ENCODE results near the gene TAF11L8. TPM values are rescaled to one million over a fixed set of nuclear protein-coding genes. Genes with fewer than 3 reads are reported as not detected.
"Not testable (repeated sequence)": the region's sequence is repeated elsewhere in the genome, so short reads cannot be mapped to it uniquely, and the experiment has no call there.

Gene TAF11L8
- total RNA-seq (not detected), polyA plus RNA-seq (not detected)
- long read RNA-seq, donor 1, result 0 reads
- long read RNA-seq, donor 2, result 0 reads
- long read RNA-seq, donor 3, result 0 reads
- long read RNA-seq, donor 4, result 0 reads
- long read RNA-seq, donor 5, result 0 reads
- long read RNA-seq, donor 6, result 0 reads
- long read RNA-seq, donor 7, result 0 reads
- long read RNA-seq, donor 8, result 0 reads
- long read RNA-seq, donor 9, result 0 reads
- long read RNA-seq, donor 10, result 0 reads

DNA sequence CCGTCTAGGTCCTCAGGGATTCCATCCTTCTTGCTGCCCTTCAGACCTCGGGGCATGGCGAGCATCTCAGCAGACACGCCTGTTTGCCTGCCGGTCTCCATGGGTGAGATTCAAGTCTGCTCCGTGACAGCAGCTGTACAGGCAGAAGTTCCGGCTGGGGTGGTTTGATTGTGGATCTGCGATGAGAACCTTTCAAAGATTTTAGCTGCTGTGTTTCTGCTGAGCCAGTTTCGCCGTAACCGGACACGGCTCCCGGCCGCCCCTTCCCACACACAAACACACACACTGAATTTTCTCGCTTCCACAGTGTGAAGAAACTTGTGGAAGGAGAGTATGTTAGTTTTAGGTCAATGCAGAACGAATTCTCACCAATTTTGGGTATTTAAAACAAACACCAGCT is at the start of gene TAF11L8:
TSS of gene TAF11L8 (minus strand) at position 101 of the 400 bp plus-strand sequence.
- H3K4me1 ChIP-seq (ENCODE audit: control insufficient read depth in 2 of 2, insufficient read depth in 2 of 2, low read length in 2 of 2); H3K27me3 ChIP-seq (ENCODE audit: control insufficient read depth in 2 of 2, insufficient read depth in 1 of 2, low read length in 1 of 2); H3K27ac ChIP-seq (ENCODE audit: low read depth in 1 of 2, low read length in 1 of 2); H3K36me3 ChIP-seq (ENCODE audit: control insufficient read depth in 2 of 2, insufficient read depth in 2 of 2, low read length in 1 of 2); H3K4me3 ChIP-seq (ENCODE audit: low read length in 2 of 2); DNase-seq (ENCODE audit: low read depth in 6 of 9, low spot score in 9 of 9); H3K9me3 ChIP-seq (ENCODE audit: control insufficient read depth in 2 of 2, insufficient read depth in 1 of 2, low read length in 1 of 2): not testable (repeated sequence)
- no CpG with 5 or more reads among the region's 16 CpGs for WGBS

- H3K4me1 ChIP-seq (ENCODE audit: control insufficient read depth in 2 of 2, insufficient read depth in 2 of 2, low read length in 2 of 2), result no peaks in the 10 kb centered on the region
- no peaks in the 10 kb centered on the region for H3K27me3 ChIP-seq (ENCODE audit: control insufficient read depth in 2 of 2, insufficient read depth in 1 of 2, low read length in 1 of 2)
- WGBS, result 94% methylated on average over 5 of the region's 5 CpGs
- H3K9me3 ChIP-seq (ENCODE audit: control insufficient read depth in 2 of 2, insufficient read depth in 1 of 2, low read length in 1 of 2), result no peaks in the 10 kb centered on the region
- H3K27ac ChIP-seq (ENCODE audit: low read depth in 1 of 2, low read length in 1 of 2), result no peak within 1 kb of the TSS
- H3K36me3 ChIP-seq (ENCODE audit: control insufficient read depth in 2 of 2, insufficient read depth in 2 of 2, low read length in 1 of 2), result no peaks in the 10 kb centered on the region
- no peak within 1 kb of the TSS for H3K4me3 ChIP-seq (ENCODE audit: low read length in 2 of 2)
- no peak for DNase-seq (ENCODE audit: low read depth in 6 of 9, low spot score in 9 of 9)
Measured at GRCh38 chr5:17634160-17634559, 43.4 kb upstream of the TAF11L8 start, which contains the start of gene TAF11L14. Gene TAF11L14 (plus strand): TSS chr5:17634460.

DNA sequence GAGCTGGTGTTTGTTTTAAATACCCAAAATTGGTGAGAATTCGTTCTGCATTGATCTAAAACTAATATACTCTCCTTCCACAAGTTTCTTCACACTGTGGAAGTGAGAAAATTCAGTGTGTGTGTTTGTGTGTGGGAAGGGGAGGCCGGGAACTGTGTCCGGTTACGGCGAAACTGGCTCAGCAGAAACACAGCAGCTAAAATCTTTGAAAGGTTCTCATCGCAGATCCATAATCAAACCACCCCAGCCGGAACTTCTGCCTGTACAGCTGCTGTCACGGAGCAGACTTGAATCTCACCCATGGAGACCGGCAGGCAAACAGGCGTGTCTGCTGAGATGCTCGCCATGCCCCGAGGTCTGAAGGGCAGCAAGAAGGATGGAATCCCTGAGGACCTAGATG is 41.0 kb upstream of the TAF11L8 start, which contains the start of gene TAF11L13:
TSS of gene TAF11L13 (plus strand) at position 301 of the 400 bp plus-strand sequence.
- WGBS, result 81% methylated on average over 9 of the region's 12 CpGs
- H3K27ac ChIP-seq (ENCODE audit: low read depth in 1 of 2, low read length in 1 of 2); H3K4me1 ChIP-seq (ENCODE audit: control insufficient read depth in 2 of 2, insufficient read depth in 2 of 2, low read length in 2 of 2); H3K9me3 ChIP-seq (ENCODE audit: control insufficient read depth in 2 of 2, insufficient read depth in 1 of 2, low read length in 1 of 2); H3K27me3 ChIP-seq (ENCODE audit: control insufficient read depth in 2 of 2, insufficient read depth in 1 of 2, low read length in 1 of 2); H3K4me3 ChIP-seq (ENCODE audit: low read length in 2 of 2); DNase-seq (ENCODE audit: low read depth in 6 of 9, low spot score in 9 of 9); H3K36me3 ChIP-seq (ENCODE audit: control insufficient read depth in 2 of 2, insufficient read depth in 2 of 2, low read length in 1 of 2): not testable (repeated sequence)

DNA sequence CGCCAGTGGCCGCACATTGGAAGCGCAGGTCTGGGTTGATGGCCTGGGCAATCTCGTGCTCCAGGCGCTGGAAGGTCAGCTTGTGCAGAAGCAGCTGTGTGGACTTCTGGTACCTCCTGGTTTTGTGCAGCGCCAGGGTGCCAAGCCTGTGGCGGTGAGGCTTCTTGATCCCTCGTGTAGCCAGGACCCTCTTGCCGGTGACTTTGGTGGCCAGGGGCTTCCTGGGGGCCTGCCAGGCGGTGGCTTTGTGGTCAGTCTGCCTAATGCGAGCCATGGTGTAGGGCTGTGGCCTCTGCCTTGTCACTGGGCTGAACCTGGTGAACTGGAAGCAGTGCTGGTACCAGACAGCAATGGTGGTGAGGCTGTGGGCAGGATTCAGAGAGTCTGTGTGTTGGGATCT is 34.9 kb upstream of the TAF11L8 start:
- H3K4me3 ChIP-seq (ENCODE audit: low read length in 2 of 2), result no peak overlapping the region
- H3K27ac ChIP-seq (ENCODE audit: low read depth in 1 of 2, low read length in 1 of 2), result no peak overlapping the region
- H3K36me3 ChIP-seq (ENCODE audit: control insufficient read depth in 2 of 2, insufficient read depth in 2 of 2, low read length in 1 of 2), result no peaks in the 10 kb centered on the region
- peaks cover 1 to 12% of the 10 kb centered on the region in 2 donors for H3K9me3 ChIP-seq (ENCODE audit: control insufficient read depth in 2 of 2, insufficient read depth in 1 of 2, low read length in 1 of 2)
- no peaks in the 10 kb centered on the region for H3K27me3 ChIP-seq (ENCODE audit: control insufficient read depth in 2 of 2, insufficient read depth in 1 of 2, low read length in 1 of 2)
- H3K4me1 ChIP-seq (ENCODE audit: control insufficient read depth in 2 of 2, insufficient read depth in 2 of 2, low read length in 2 of 2), result no peaks in the 10 kb centered on the region
- DNase-seq (ENCODE audit: low read depth in 6 of 9, low spot score in 9 of 9), result no peak
- 97% methylated on average over 11 of the region's 11 CpGs for WGBS

DNA sequence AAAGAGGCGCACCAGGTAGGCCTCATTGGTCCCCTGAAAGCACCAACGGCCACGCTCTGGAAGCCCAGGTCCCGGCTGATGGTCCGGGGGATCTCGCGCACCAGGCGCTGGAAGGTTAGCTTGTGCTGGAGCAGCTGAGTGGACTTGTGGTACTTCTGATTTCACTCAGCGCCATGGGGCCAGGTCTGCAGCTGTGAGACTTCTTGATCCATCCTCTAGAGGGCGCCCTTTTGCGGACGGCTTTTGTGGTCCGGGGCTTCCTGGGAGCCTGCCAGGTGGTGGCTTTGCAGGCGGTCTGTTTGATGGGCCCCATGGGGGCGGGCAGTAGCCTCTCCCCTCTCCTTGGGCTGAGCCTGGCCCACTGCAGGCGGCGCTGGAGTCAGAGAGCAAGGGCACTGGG is 29.9 kb upstream of the TAF11L8 start:
- no peak overlapping the region for H3K4me3 ChIP-seq (ENCODE audit: low read length in 2 of 2)
- no peak for DNase-seq (ENCODE audit: low read depth in 6 of 9, low spot score in 9 of 9)
- WGBS, result 94% methylated on average over 17 of the region's 17 CpGs
- H3K27me3 ChIP-seq (ENCODE audit: control insufficient read depth in 2 of 2, insufficient read depth in 1 of 2, low read length in 1 of 2), result no peaks in the 10 kb centered on the region
- H3K4me1 ChIP-seq (ENCODE audit: control insufficient read depth in 2 of 2, insufficient read depth in 2 of 2, low read length in 2 of 2), result no peaks in the 10 kb centered on the region
- no peaks in the 10 kb centered on the region for H3K36me3 ChIP-seq (ENCODE audit: control insufficient read depth in 2 of 2, insufficient read depth in 2 of 2, low read length in 1 of 2)
- H3K9me3 ChIP-seq (ENCODE audit: control insufficient read depth in 2 of 2, insufficient read depth in 1 of 2, low read length in 1 of 2), result peaks cover 4 to 17% of the 10 kb centered on the region in 2 donors
- H3K27ac ChIP-seq (ENCODE audit: low read depth in 1 of 2, low read length in 1 of 2), result no peak overlapping the region

GRCh38 chr5:17619354-17619753 is 28.6 kb upstream of the TAF11L8 start:
- H3K4me1 ChIP-seq (ENCODE audit: control insufficient read depth in 2 of 2, insufficient read depth in 2 of 2, low read length in 2 of 2), result no peaks in the 10 kb centered on the region
- H3K36me3 ChIP-seq (ENCODE audit: control insufficient read depth in 2 of 2, insufficient read depth in 2 of 2, low read length in 1 of 2), result no peaks in the 10 kb centered on the region
- 95% methylated on average over 3 of the region's 3 CpGs for WGBS
- no peak overlapping the region for H3K4me3 ChIP-seq (ENCODE audit: low read length in 2 of 2)
- H3K9me3 ChIP-seq (ENCODE audit: control insufficient read depth in 2 of 2, insufficient read depth in 1 of 2, low read length in 1 of 2), result peaks cover 5 to 23% of the 10 kb centered on the region in 2 donors
- no peaks in the 10 kb centered on the region for H3K27me3 ChIP-seq (ENCODE audit: control insufficient read depth in 2 of 2, insufficient read depth in 1 of 2, low read length in 1 of 2)
- H3K27ac ChIP-seq (ENCODE audit: low read depth in 1 of 2, low read length in 1 of 2), result no peak overlapping the region
- DNase-seq (ENCODE audit: low read depth in 6 of 9, low spot score in 9 of 9), result no peak

- no peaks in the 10 kb centered on the region for H3K27me3 ChIP-seq (ENCODE audit: control insufficient read depth in 2 of 2, insufficient read depth in 1 of 2, low read length in 1 of 2)
Measured at GRCh38 chr5:17614872-17615605, 24.3 kb upstream of the TAF11L8 start.

GRCh38 chr5:17610092-17610491 is 19.3 kb upstream of the TAF11L8 start, which contains the start of gene TAF11L12:
Gene TAF11L12 (plus strand): TSS chr5:17610392.
- H3K27ac ChIP-seq (ENCODE audit: low read depth in 1 of 2, low read length in 1 of 2); H3K27me3 ChIP-seq (ENCODE audit: control insufficient read depth in 2 of 2, insufficient read depth in 1 of 2, low read length in 1 of 2); H3K9me3 ChIP-seq (ENCODE audit: control insufficient read depth in 2 of 2, insufficient read depth in 1 of 2, low read length in 1 of 2); DNase-seq (ENCODE audit: low read depth in 6 of 9, low spot score in 9 of 9); H3K36me3 ChIP-seq (ENCODE audit: control insufficient read depth in 2 of 2, insufficient read depth in 2 of 2, low read length in 1 of 2); H3K4me3 ChIP-seq (ENCODE audit: low read length in 2 of 2); H3K4me1 ChIP-seq (ENCODE audit: control insufficient read depth in 2 of 2, insufficient read depth in 2 of 2, low read length in 2 of 2): not testable (repeated sequence)
- 96% methylated on average over 2 of the region's 2 CpGs for WGBS

More at GRCh38 chr5:17614872-17615605, 24.3 kb upstream of the TAF11L8 start:
- 96% methylated on average over 17 of the region's 17 CpGs for WGBS
- Histone ChIP-seq H3K9me3 (ENCODE audit: control insufficient read depth in 2 of 2, insufficient read depth in 1 of 2, low read length in 1 of 2) (peaks cover 3 to 12% of the 10 kb centered on the region in 2 donors), H3K36me3 (ENCODE audit: control insufficient read depth in 2 of 2, insufficient read depth in 2 of 2, low read length in 1 of 2) (no peaks in the 10 kb centered on the region), H3K4me3 (ENCODE audit: low read length in 2 of 2) (no peak overlapping the region), H3K4me1 (ENCODE audit: control insufficient read depth in 2 of 2, insufficient read depth in 2 of 2, low read length in 2 of 2) (no peaks in the 10 kb centered on the region), H3K27ac (ENCODE audit: low read depth in 1 of 2, low read length in 1 of 2) (no peak overlapping the region)
- no peak for DNase-seq (ENCODE audit: low read depth in 6 of 9, low spot score in 9 of 9)

- not testable (repeated sequence) for H3K9me3 ChIP-seq (ENCODE audit: control insufficient read depth in 2 of 2, insufficient read depth in 1 of 2, low read length in 1 of 2); DNase-seq (ENCODE audit: low read depth in 6 of 9, low spot score in 9 of 9); H3K27me3 ChIP-seq (ENCODE audit: control insufficient read depth in 2 of 2, insufficient read depth in 1 of 2, low read length in 1 of 2); H3K27ac ChIP-seq (ENCODE audit: low read depth in 1 of 2, low read length in 1 of 2); H3K4me3 ChIP-seq (ENCODE audit: low read length in 2 of 2); H3K4me1 ChIP-seq (ENCODE audit: control insufficient read depth in 2 of 2, insufficient read depth in 2 of 2, low read length in 2 of 2); H3K36me3 ChIP-seq (ENCODE audit: control insufficient read depth in 2 of 2, insufficient read depth in 2 of 2, low read length in 1 of 2)
- 95% methylated on average over 4 of the region's 4 CpGs for WGBS
Measured at GRCh38 chr5:17607461-17607860, 16.7 kb upstream of the TAF11L8 start.
